Measurements from ENCODE around the gene SLC6A19.
"Not testable (repeated sequence)": the region's sequence is repeated elsewhere in the genome, so short reads cannot be mapped to it uniquely, and the experiment has no call there.

Gene SLC6A19

GRCh38 chr5:1249366-1250280, 48.2 kb downstream of the SLC6A19 start:
- DNase-seq: no peak

- no peak for DNase-seq
Observed at GRCh38 chr5:1251678-1252580, 50.5 kb downstream of the SLC6A19 start.

- DNase-seq: no peak
Observed at GRCh38 chr5:1252681-1253080, 51.3 kb downstream of the SLC6A19 start.

- no peak for DNase-seq
Observed at GRCh38 chr5:1253456-1254105, 52.2 kb downstream of the SLC6A19 start.

- DNase-seq: no peak
Observed at GRCh38 chr5:1254196-1254595, 52.8 kb downstream of the SLC6A19 start.

GRCh38 chr5:1255081-1255561, 53.7 kb downstream of the SLC6A19 start:
- DNase-seq: no peak

GRCh38 chr5:1256776-1257175, 55.4 kb downstream of the SLC6A19 start:
- DNase-seq: no peak

GRCh38 chr5:1257363-1257762, 56.0 kb downstream of the SLC6A19 start:
- DNase-seq: no peak

- no peak for DNase-seq
Observed at GRCh38 chr5:1257841-1258240, 56.4 kb downstream of the SLC6A19 start.

GRCh38 chr5:1259806-1260480, 58.5 kb downstream of the SLC6A19 start:
- DNase-seq: no peak

- DNase-seq: no peak
Observed at GRCh38 chr5:1261643-1262042, 60.2 kb downstream of the SLC6A19 start.

- no peak for DNase-seq
Observed at GRCh38 chr5:1262381-1262780, 61.0 kb downstream of the SLC6A19 start.

GRCh38 chr5:1264211-1264610, 62.8 kb downstream of the SLC6A19 start:
- DNase-seq: no peak

- no peak for DNase-seq
Observed at GRCh38 chr5:1265026-1265425, 63.6 kb downstream of the SLC6A19 start.

GRCh38 chr5:1265461-1266455, 64.4 kb downstream of the SLC6A19 start:
- no peak for DNase-seq

- DNase-seq: no peak
Observed at GRCh38 chr5:1266791-1267190, 65.4 kb downstream of the SLC6A19 start.

GRCh38 chr5:1267464-1267863, 66.1 kb downstream of the SLC6A19 start:
- DNase-seq: not testable (repeated sequence)

GRCh38 chr5:1268056-1268455, 66.7 kb downstream of the SLC6A19 start:
- no peak for DNase-seq

- no peak for DNase-seq
Observed at GRCh38 chr5:1268666-1269065, 67.3 kb downstream of the SLC6A19 start.

- no peak for DNase-seq
Observed at GRCh38 chr5:1270426-1270825, 69.0 kb downstream of the SLC6A19 start.

Data from COR-L47 (cell line).